GM12878 (cell line): Measurements from ENCODE around the gene TIMP2.

Source experiments
- PAX5 ChIP-seq: IDR thresholded peaks from 2 replicates; pipeline ENCODE4 v1.6.1; 2011; ENCODE audit warnings: low read depth, low read length, borderline replicate concordance
- SRF ChIP-seq, 2 experiments: IDR thresholded peaks; 2 replicates each; pipeline ENCODE4 v1.6.1; 2011; ENCODE audit warnings: low read depth in 2 of 2, low read length in 2 of 2, mild to moderate bottlenecking in 1 of 2, moderate library complexity in 1 of 2

DNA sequence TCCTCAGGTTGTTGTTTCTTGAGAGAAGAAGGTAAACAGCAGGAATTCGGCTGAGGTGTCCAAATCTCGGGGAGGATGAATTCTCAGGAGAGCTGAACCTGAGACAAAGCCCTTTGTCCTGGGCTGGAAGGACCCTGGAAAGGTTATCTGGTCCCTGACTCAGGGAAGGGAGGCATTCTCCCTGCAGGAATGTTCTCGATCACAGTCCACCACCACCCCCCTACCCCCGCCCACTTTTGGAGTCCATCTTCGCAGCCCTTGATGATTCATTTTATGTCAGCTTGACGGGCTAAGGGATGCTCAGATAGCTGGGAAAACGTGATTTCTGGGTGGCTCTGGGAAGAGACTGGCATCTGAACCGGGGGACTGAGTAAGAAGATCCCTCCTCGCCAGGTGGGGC is 20.8 kb downstream of the TIMP2 start:
- TF ChIP-seq SRF (IDR thresholded peaks at IDR 0.05; ENCODE audit: low read depth in 2 of 2, low read length in 2 of 2) (no peak), PAX5 (no peak)
